Naive thymus-derived CD4-positive, alpha-beta T cell (primary cell): ENCODE results near the gene MYBPH. TPM values are rescaled to one million over a fixed set of nuclear protein-coding genes. Genes with fewer than 3 reads are reported as not detected.
A peak's percentile ranks its signal among the peaks of the same experiment; 100 is the strongest.

Experiments
- ATAC-seq: fragments of 150-1000 bp; cut with Tn5 transposase; 2 replicates; pipeline ENCODE4 v1.10.0; 2021; ENCODE audit warnings: mild to moderate bottlenecking, moderate library complexity
- CTCF ChIA-PET: fragments of 350-600 bp; sonication (Branson Sonifier 250); formaldehyde crosslinking; loops from one replicate; lab custom pipeline; 2021; ENCODE audit warnings: antibody characterized with exemption; lab: Charles Lee
- POLR2A ChIA-PET: fragments of 350-600 bp; sonication (Branson Sonifier 250); formaldehyde crosslinking; loops from one replicate; lab custom pipeline; 2021; ENCODE audit warnings: antibody characterized with exemption, inconsistent platforms; lab: Charles Lee
- DNase-seq, 9 donors: peaks; one replicate each; pipeline versions ENCODE4 v3.0.0 to v3.0.0-alpha.2; 2020 to 2022; ENCODE audit warnings: mixed read lengths in 1 of 9
- H3K27ac ChIP-seq: one replicate; pipeline ENCODE4 v1.7.0; 2013; ENCODE audit warnings: mild to moderate bottlenecking, low read depth, low read length, moderate library complexity
- H3K27me3 ChIP-seq, 2 donors: one replicate each; pipeline ENCODE4 v1.7.0; 2013; ENCODE audit warnings: low read length in 2 of 2, mild to moderate bottlenecking in 2 of 2, moderate library complexity in 2 of 2; ENCODE audit not compliant: control insufficient read depth in 2 of 2, insufficient read depth in 2 of 2
- H3K36me3 ChIP-seq, 3 experiments: 1 replicate in 2 of 3; 2 replicates in 1 of 3; pipeline ENCODE4 v1.7.0; 2013; ENCODE audit warnings: low read length in 3 of 3, mild to moderate bottlenecking in 3 of 3, moderate library complexity in 1 of 3; ENCODE audit not compliant: insufficient read depth in 3 of 3, control insufficient read depth in 2 of 3
- H3K4me1 ChIP-seq, 2 donors: one replicate each; pipeline ENCODE4 v1.7.0; 2013; ENCODE audit warnings: low read length in 2 of 2, mild to moderate bottlenecking in 2 of 2, moderate library complexity in 1 of 2; ENCODE audit not compliant: control insufficient read depth in 2 of 2, insufficient read depth in 2 of 2
- H3K4me3 ChIP-seq: 2 replicates; pipeline ENCODE4 v1.7.0; 2013; ENCODE audit warnings: mild to moderate bottlenecking, low read length
- H3K9me3 ChIP-seq, 3 experiments: 1 replicate in 2 of 3; 2 replicates in 1 of 3; pipeline ENCODE4 v1.7.0; 2013; ENCODE audit warnings: low read length in 3 of 3; ENCODE audit not compliant: control insufficient read depth in 2 of 3
- H3K27ac Mint-ChIP-seq, 9 donors: one replicate each; pipeline ENCODE4 v1.8.0; 2020 to 2022; ENCODE audit warnings: mixed read lengths in 9 of 9, mild to moderate bottlenecking in 8 of 9, moderate library complexity in 5 of 9, inconsistent platforms in 2 of 9
- H3K27me3 Mint-ChIP-seq, 5 donors: one replicate each; pipeline ENCODE4 v1.8.0; 2021 to 2022; ENCODE audit warnings: mixed read lengths in 5 of 5, mild to moderate bottlenecking in 1 of 5
- H3K36me3 Mint-ChIP-seq, 5 donors: one replicate each; pipeline ENCODE4 v1.8.0; 2020 to 2022; ENCODE audit warnings: mixed read lengths in 5 of 5, mild to moderate bottlenecking in 3 of 5, inconsistent platforms in 1 of 5
- H3K4me1 Mint-ChIP-seq, 7 donors: one replicate each; pipeline ENCODE4 v1.8.0; 2020 to 2022; ENCODE audit warnings: mixed read lengths in 7 of 7, mild to moderate bottlenecking in 3 of 7, inconsistent platforms in 1 of 7
- H3K4me3 Mint-ChIP-seq, 10 donors: one replicate each; pipeline ENCODE4 v1.8.0; 2020 to 2022; ENCODE audit warnings: mild to moderate bottlenecking in 10 of 10, mixed read lengths in 10 of 10, moderate library complexity in 6 of 10, inconsistent platforms in 2 of 10
- H3K9me3 Mint-ChIP-seq, 11 donors: one replicate each; pipeline ENCODE4 v1.8.0; 2020 to 2022; ENCODE audit warnings: mixed read lengths in 11 of 11, mild to moderate bottlenecking in 4 of 11, inconsistent platforms in 1 of 11, moderate library complexity in 1 of 11
- intact Hi-C, 2 donors: fragments of 100-400 bp; cut with micrococcal nuclease; formaldehyde crosslinking; loops; one replicate each; pipeline ENCODE4 v1.15.1; 2023
- polyA plus RNA-seq, 2 donors: library from polyadenylated mRNA; unstranded; fragments of 300-500 nt; fragmentation: Illumina TruSeq; gene quantifications; one replicate each; pipeline ENCODE4 v1.2.3, GENCODE V29; 2021
- total RNA-seq, 6 experiments: library from RNA in 5 of 6; stranded (reverse) in 5 of 6; gene quantifications; 1 replicate in 5 of 6; 2 replicates in 1 of 6; pipeline ENCODE4 v1.2.3 and lab custom pipeline; 2021 to 2026

The MYBPH gene
- total RNA-seq, result not detected
- not detected for polyA plus RNA-seq
- total RNA-seq (lab: John Stamatoyannopoulos, UW), result not detected

GRCh38 chr1:203175237-203175826, at the start of gene MYBPH:
MYBPH (minus strand) TSS chr1:203175826; CDS start chr1:203175755, 71 bp downstream.
- ATAC-seq (no peak), DNase-seq (no peak)
- no peaks in the 10 kb centered on the region for H3K9me3 ChIP-seq
- H3K27me3 ChIP-seq, result no peaks in the 10 kb centered on the region
- no peaks in the 10 kb centered on the region for H3K36me3 ChIP-seq
- POLR2A ChIA-PET, result no interaction called here
- intact Hi-C loops, result no loop called here
- no peak within 1 kb of the TSS for H3K4me3 Mint-ChIP-seq
- H3K4me1 Mint-ChIP-seq, result peaks cover 0 to 4% (median 0%) of the 10 kb centered on the region in 7 donors
- H3K27ac ChIP-seq, result no peak within 1 kb of the TSS
- no peak within 1 kb of the TSS for H3K4me3 ChIP-seq
- H3K27me3 Mint-ChIP-seq, result no peaks in the 10 kb centered on the region
- H3K36me3 Mint-ChIP-seq, result no peaks in the 10 kb centered on the region
- H3K4me1 ChIP-seq, result no peaks in the 10 kb centered on the region
- CTCF ChIA-PET, result interaction anchor here (1.1 kb wide), 1 partner anchor 44 kb away, joined by 3 read pairs; no protein-coding TSS in a partner anchor
- no peak within 1 kb of the TSS for H3K27ac Mint-ChIP-seq
- H3K9me3 Mint-ChIP-seq, result no peaks in the 10 kb centered on the region

DNA sequence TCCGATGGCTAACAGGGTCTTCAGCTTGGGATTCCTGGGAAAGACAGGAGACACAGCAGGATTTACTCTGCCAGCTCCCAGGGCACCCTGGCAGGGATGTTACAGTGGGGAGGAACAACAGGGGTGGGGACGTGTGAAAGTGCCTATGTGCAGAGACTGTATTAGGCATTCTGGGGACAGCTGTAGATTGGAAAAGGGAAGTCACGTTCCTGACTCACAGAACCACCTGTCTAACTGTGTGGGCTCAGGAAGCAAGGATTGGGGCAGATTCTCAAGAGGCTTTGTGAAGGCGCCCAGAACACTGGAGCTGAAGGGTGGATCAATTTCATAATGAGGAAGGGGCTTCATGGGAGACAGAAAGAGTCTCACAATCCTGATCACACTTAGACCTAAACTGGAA, 49.4 kb upstream of the MYBPH start:
- POLR2A ChIA-PET, result interaction anchor here (0.8 kb wide), 1 partner anchor 55 kb away, joined by 3 read pairs; no protein-coding TSS in a partner anchor
- H3K4me3 ChIP-seq, result no peak overlapping the region
- no peaks in the 10 kb centered on the region for H3K27me3 ChIP-seq
- no peaks in the 10 kb centered on the region for H3K36me3 ChIP-seq
- H3K9me3 ChIP-seq, result no peaks in the 10 kb centered on the region
- no peak for ATAC-seq
- H3K4me3 Mint-ChIP-seq, result no peak overlapping the region
- intact Hi-C loops, result no loop called here
- peak overlapping the region in 1 of 9 donors; percentile 32 for H3K27ac Mint-ChIP-seq
- no peaks in the 10 kb centered on the region for H3K9me3 Mint-ChIP-seq
- no peak overlapping the region for H3K27ac ChIP-seq
- no peaks in the 10 kb centered on the region for H3K4me1 Mint-ChIP-seq
- H3K4me1 ChIP-seq, result no peaks in the 10 kb centered on the region
- DNase-seq, result no peak
- no peaks in the 10 kb centered on the region for H3K36me3 Mint-ChIP-seq
- CTCF ChIA-PET, result interaction anchor here (1.0 kb wide), 1 partner anchor 9 kb away, joined by 4 read pairs; no protein-coding TSS in a partner anchor
- peaks cover 3 to 11% (median 5%) of the 10 kb centered on the region in 5 donors for H3K27me3 Mint-ChIP-seq

GRCh38 chr1:203223012-203223775, 47.6 kb upstream of the MYBPH start:
- H3K27me3 Mint-ChIP-seq, result peaks cover 3 to 13% (median 5%) of the 10 kb centered on the region in 5 donors
- ATAC-seq (no peak), DNase-seq (no peak)
- H3K36me3 ChIP-seq, result no peaks in the 10 kb centered on the region
- intact Hi-C loops, result no loop called here
- CTCF ChIA-PET, result no interaction called here
- H3K27me3 ChIP-seq, result no peaks in the 10 kb centered on the region
- H3K27ac ChIP-seq, result no peak overlapping the region
- H3K4me1 Mint-ChIP-seq, result no peaks in the 10 kb centered on the region
- no peak overlapping the region for H3K27ac Mint-ChIP-seq
- H3K9me3 Mint-ChIP-seq, result no peaks in the 10 kb centered on the region
- POLR2A ChIA-PET, result no interaction called here
- H3K4me3 ChIP-seq, result no peak overlapping the region
- no peaks in the 10 kb centered on the region for H3K36me3 Mint-ChIP-seq
- no peaks in the 10 kb centered on the region for H3K9me3 ChIP-seq
- H3K4me1 ChIP-seq, result no peaks in the 10 kb centered on the region
- H3K4me3 Mint-ChIP-seq, result no peak overlapping the region

GRCh38 chr1:203219934-203220333, 44.3 kb upstream of the MYBPH start:
- Mint-ChIP-seq H3K4me3 (no peak overlapping the region), H3K27ac (no peak overlapping the region), H3K36me3 (no peaks in the 10 kb centered on the region), H3K9me3 (no peaks in the 10 kb centered on the region), H3K27me3 (peaks cover 0 to 19% (median 10%) of the 10 kb centered on the region in 5 donors), H3K4me1 (peaks cover 2 to 6% (median 5%) of the 10 kb centered on the region in 7 donors)
- ChIA-PET CTCF (interaction anchor here (1.0 to 1.1 kb wide), 2 partner anchors 45 to 180 kb away, joined by 3 read pairs; partner anchors contain the start of gene MYBPH), POLR2A (no interaction called here)
- no peaks in the 10 kb centered on the region for H3K9me3 ChIP-seq
- ATAC-seq (no peak), DNase-seq (no peak)
- no peak overlapping the region for H3K4me3 ChIP-seq
- H3K36me3 ChIP-seq, result no peaks in the 10 kb centered on the region
- intact Hi-C loops, result loop anchor here in 1 of 2 donors (5.0 kb wide), 1 partner anchor 103 kb away; no protein-coding TSS in a partner anchor
- no peak overlapping the region for H3K27ac ChIP-seq
- peaks cover 0 to 3% of the 10 kb centered on the region in 2 donors for H3K27me3 ChIP-seq
- no peaks in the 10 kb centered on the region for H3K4me1 ChIP-seq

DNA sequence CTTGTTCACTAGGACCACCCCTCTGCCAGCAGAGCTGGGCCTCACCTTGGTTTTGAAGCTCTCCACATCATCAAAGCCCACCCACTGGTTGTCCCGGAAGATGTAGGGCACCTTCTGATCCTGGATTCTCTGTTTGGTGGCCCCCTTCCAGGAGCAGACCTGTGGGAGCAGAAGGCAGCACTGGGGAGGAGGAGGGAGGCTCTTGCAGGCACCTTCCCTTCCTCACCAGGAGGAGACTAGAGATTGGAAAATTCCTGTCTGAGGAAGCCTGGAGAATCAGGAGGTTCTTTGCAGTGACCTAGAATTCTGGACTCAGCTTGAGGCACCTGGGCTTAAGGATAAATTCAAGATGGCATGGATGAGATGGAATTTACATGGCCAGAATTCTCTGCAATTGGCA, 43.5 kb upstream of the MYBPH start:
- H3K4me1 ChIP-seq, result no peaks in the 10 kb centered on the region
- H3K27ac ChIP-seq, result no peak overlapping the region
- H3K27me3 Mint-ChIP-seq, result peaks cover 0 to 21% (median 10%) of the 10 kb centered on the region in 5 donors
- H3K36me3 Mint-ChIP-seq, result no peaks in the 10 kb centered on the region
- no peaks in the 10 kb centered on the region for H3K9me3 ChIP-seq
- no peaks in the 10 kb centered on the region for H3K36me3 ChIP-seq
- no peak for DNase-seq
- no peak overlapping the region for H3K27ac Mint-ChIP-seq
- intact Hi-C loops, result loop anchor here in 1 of 2 donors (5.0 kb wide), 1 partner anchor 102 kb away; no protein-coding TSS in a partner anchor
- ATAC-seq, result no peak
- no peak overlapping the region for H3K4me3 Mint-ChIP-seq
- peaks cover 2 to 8% (median 6%) of the 10 kb centered on the region in 7 donors for H3K4me1 Mint-ChIP-seq
- ChIA-PET CTCF (interaction anchor here (1.0 to 4.8 kb wide), 4 partner anchors 9 to 179 kb away, joined by 3 to 46 read pairs (median 3); partner anchors contain the start of gene MYBPH), POLR2A (no interaction called here)
- H3K4me3 ChIP-seq, result no peak overlapping the region
- no peaks in the 10 kb centered on the region for H3K9me3 Mint-ChIP-seq
- H3K27me3 ChIP-seq, result peaks cover 0 to 3% of the 10 kb centered on the region in 2 donors

GRCh38 chr1:203217668-203218067, 42.0 kb upstream of the MYBPH start:
- CTCF ChIA-PET, result interaction anchor here (0.6 to 4.8 kb wide), 4 partner anchors 10 to 466 kb away, joined by 4 to 46 read pairs (median 4); no protein-coding TSS in a partner anchor
- Histone ChIP-seq H3K9me3 (no peaks in the 10 kb centered on the region), H3K4me1 (no peaks in the 10 kb centered on the region), H3K27me3 (peaks cover 0 to 3% of the 10 kb centered on the region in 2 donors), H3K27ac (no peak overlapping the region), H3K4me3 (no peak overlapping the region), H3K36me3 (no peaks in the 10 kb centered on the region)
- DNase-seq (no peak), ATAC-seq (no peak)
- H3K36me3 Mint-ChIP-seq, result no peaks in the 10 kb centered on the region
- peaks cover 0 to 24% (median 10%) of the 10 kb centered on the region in 5 donors for H3K27me3 Mint-ChIP-seq
- intact Hi-C loops, result loop anchor here (2.0 to 5.0 kb wide), 2 partner anchors 100 to 101 kb away; no protein-coding TSS in a partner anchor
- no peaks in the 10 kb centered on the region for H3K9me3 Mint-ChIP-seq
- no peak overlapping the region for H3K27ac Mint-ChIP-seq
- no peak overlapping the region for H3K4me3 Mint-ChIP-seq
- H3K4me1 Mint-ChIP-seq, result peaks cover 2 to 8% (median 6%) of the 10 kb centered on the region in 7 donors
- POLR2A ChIA-PET, result interaction anchor here (0.6 kb wide), 1 partner anchor 244 kb away, joined by 3 read pairs; no protein-coding TSS in a partner anchor
